DOHH2 (cell line): Measurements from ENCODE around the gene AGAP2.

Source experiments
- CTCF ChIP-seq: fragments of 200-600 bp; sonication (generic); IDR thresholded peaks from one replicate; pipeline ENCODE4 v1.5.1; 2014; ENCODE audit warnings: antibody characterized with exemption, mild to moderate bottlenecking, low read depth, low read length; ENCODE audit not compliant: poor library complexity, severe bottlenecking
- EZH2phosphoT487 ChIP-seq: fragments of 200-600 bp; sonication (generic); IDR thresholded peaks from 2 replicates; pipeline ENCODE4 v1.6.1; 2017; ENCODE audit warnings: borderline replicate concordance, mild to moderate bottlenecking, antibody characterized with exemption, low read length, moderate library complexity, mixed read lengths

- TF ChIP-seq CTCF = no peak
- no peak for TF ChIP-seq EZH2phosphoT487
These were observed 19.2 kb upstream of the AGAP2 start for GRCh38 chr12:57757771-57758170.
